HCT116 (cell line): ENCODE data around the gene LMBRD1. TPM values are rescaled to one million over a fixed set of nuclear protein-coding genes. Genes with fewer than 3 reads are reported as not detected.

ENCODE experiments used
- ATAC-seq: fragments of 200-7000 bp; cut with Tn5 transposase; 2 replicates; pipeline ENCODE4 v1.9.1; 2020; ENCODE audit warnings: mild to moderate bottlenecking, moderate library complexity
- BruUV-seq: library from RNA; stranded (reverse); fragments of 400-500 nt; replicated peaks from 2 replicates; lab custom pipeline; 2021; lab: Mats Ljungman, UMichigan
- CTCF ChIA-PET: fragments of 300-600 bp; sonication (Branson Sonifier 250); formaldehyde crosslinking; loops from one replicate; lab custom pipeline; 2021; ENCODE audit warnings: antibody characterized with exemption; lab: Charles Lee
- POLR2A ChIA-PET: fragments of 300-600, 350-600 bp; sonication (Branson Sonifier 250); formaldehyde crosslinking; loops from one replicate; lab custom pipeline; 2021; ENCODE audit warnings: antibody characterized with exemption; lab: Charles Lee
- RAD21 ChIA-PET, 2 experiments: fragments of 300-600 bp; sonication (Branson Sonifier 250); formaldehyde crosslinking; loops; one replicate each; lab custom pipeline; 2023; ENCODE audit warnings: low total read pairs in 2 of 2; ENCODE audit not compliant: uncharacterized antibody in 2 of 2, unreplicated experiment in 2 of 2, low non-redundant PET in 1 of 2; lab: Charles Lee
- DNase-seq: peaks from one replicate; pipeline ENCODE4 v3.0.0-alpha.2; 2010; ENCODE audit warnings: low read depth, low spot score
- H2AFZ ChIP-seq: fragments of 200-600 bp; shearing (Covaris generic), sonication (generic); 2 replicates; pipeline ENCODE4 v1.6.1; 2017; ENCODE audit warnings: low read depth, mixed run types, mixed read lengths, antibody characterized with exemption, low read length; ENCODE audit not compliant: poor library complexity, severe bottlenecking
- H3K27ac ChIP-seq: 2 replicates; pipeline ENCODE4 v1.5.1; 2012; ENCODE audit warnings: low read depth, low read length
- H3K27me3 ChIP-seq: fragments of 200-600 bp; sonication (generic); 2 replicates; pipeline ENCODE4 v1.6.1; 2016; ENCODE audit warnings: mixed run types, low read length, mixed read lengths; ENCODE audit not compliant: insufficient read depth
- H3K36me3 ChIP-seq, 2 experiments: fragments of 200-500 bp in 1 of 2; fragments of 200-600 bp in 1 of 2; sonication (Bioruptor generic) in 1 of 2; sonication (generic) in 1 of 2; 2 replicates each; pipeline versions ENCODE4 v1.5.1 to v1.6.1; 2014 to 2016; ENCODE audit warnings: low read length in 2 of 2, inconsistent platforms in 1 of 2, mixed read lengths in 1 of 2, mixed run types in 1 of 2; ENCODE audit not compliant: insufficient read depth in 2 of 2, control insufficient read depth in 1 of 2
- H3K4me1 ChIP-seq, 2 experiments: fragments of 200-600 bp in 1 of 2; sonication (generic) in 1 of 2; 2 replicates each; pipeline versions ENCODE4 v1.5.1 to v1.6.1; 2012 to 2017; ENCODE audit warnings: low read length in 2 of 2, inconsistent platforms in 1 of 2, mild to moderate bottlenecking in 1 of 2, mixed read lengths in 1 of 2, mixed run types in 1 of 2, moderate library complexity in 1 of 2; ENCODE audit not compliant: insufficient read depth in 2 of 2, control insufficient read depth in 1 of 2
- H3K4me2 ChIP-seq: fragments of 200-600 bp; sonication (generic); 2 replicates; pipeline ENCODE4 v1.6.1; 2017; ENCODE audit warnings: mixed run types, low read length, mixed read lengths
- H3K4me3 ChIP-seq, 2 experiments: fragments of 200-600 bp in 1 of 2; sonication (generic) in 1 of 2; replicated peaks in 1 of 2; 2 replicates each; pipeline ENCODE4 v1.5.1; 2011 to 2016; ENCODE audit warnings: low read length in 2 of 2, control low read depth in 1 of 2, low read depth in 1 of 2, mild to moderate bottlenecking in 1 of 2, mixed read lengths in 1 of 2, mixed run types in 1 of 2
- H3K79me2 ChIP-seq: fragments of 200-600 bp; sonication (generic); 2 replicates; pipeline ENCODE4 v1.6.1; 2017; ENCODE audit warnings: mild to moderate bottlenecking, mixed run types, low read length, moderate library complexity, mixed read lengths; ENCODE audit not compliant: insufficient read depth
- H3K9ac ChIP-seq: fragments of 200-600 bp; sonication (generic); 2 replicates; pipeline ENCODE4 v1.6.1; 2016; ENCODE audit warnings: low read length, mixed read lengths
- H3K9me2 ChIP-seq: fragments of 200-600 bp; sonication (generic), shearing (Covaris generic); 2 replicates; pipeline ENCODE4 v1.6.1; 2017; ENCODE audit warnings: mixed run types, mild to moderate bottlenecking, moderate library complexity; ENCODE audit not compliant: insufficient read depth
- H3K9me3 ChIP-seq, 2 experiments: fragments of 200-500 bp in 1 of 2; fragments of 200-600 bp in 1 of 2; sonication (Bioruptor generic) in 1 of 2; sonication (generic) in 1 of 2; 2 replicates each; pipeline ENCODE4 v1.6.1; 2014 to 2017; ENCODE audit warnings: low read length in 2 of 2, mixed read lengths in 2 of 2, inconsistent platforms in 1 of 2, low read depth in 1 of 2, mild to moderate bottlenecking in 1 of 2, mixed run types in 1 of 2, moderate library complexity in 1 of 2; ENCODE audit not compliant: control insufficient read depth in 1 of 2, insufficient read depth in 1 of 2
- H4K20me1 ChIP-seq: fragments of 200-600 bp; sonication (generic), shearing (Covaris generic); 2 replicates; pipeline ENCODE4 v1.6.1; 2017; ENCODE audit warnings: mixed run types, mild to moderate bottlenecking, moderate library complexity; ENCODE audit not compliant: insufficient read depth
- CEBPB ChIP-seq: IDR thresholded peaks from 2 replicates; pipeline ENCODE4 v1.6.1; 2012; ENCODE audit warnings: low read depth
- CTCF ChIP-seq, 3 experiments: fragments of 200-600 bp in 1 of 3; sonication (generic) in 1 of 3; IDR thresholded peaks in 2 of 3; conservative IDR thresholded peaks in 1 of 3; 2 replicates each; pipeline ENCODE4 v1.5.1; 2012 to 2017; ENCODE audit warnings: low read depth in 2 of 3, low read length in 2 of 3, antibody characterized with exemption in 1 of 3, borderline replicate concordance in 1 of 3, control low read depth in 1 of 3, mild to moderate bottlenecking in 1 of 3, mixed read lengths in 1 of 3, mixed run types in 1 of 3, moderate library complexity in 1 of 3; ENCODE audit not compliant: insufficient read depth in 1 of 3
- EGR1 ChIP-seq: IDR thresholded peaks from 2 replicates; pipeline ENCODE4 v1.6.1; 2012; ENCODE audit warnings: low read depth
- ELF1 ChIP-seq: IDR thresholded peaks from 2 replicates; pipeline ENCODE4 v1.6.1; 2012; ENCODE audit warnings: low read depth, borderline replicate concordance
- EZH2 ChIP-seq: fragments of 200-600 bp; sonication (generic); IDR thresholded peaks from 2 replicates; pipeline ENCODE4 v1.6.1; 2017; ENCODE audit warnings: antibody characterized with exemption, mixed run types
- EZH2phosphoT487 ChIP-seq: fragments of 200-600 bp; IDR thresholded peaks from 2 replicates; pipeline ENCODE4 v1.6.1; 2018; ENCODE audit warnings: antibody characterized with exemption, borderline replicate concordance
- FOSL1 ChIP-seq: IDR thresholded peaks from 2 replicates; pipeline ENCODE4 v1.6.1; 2012; ENCODE audit warnings: low read depth
- JUND ChIP-seq: IDR thresholded peaks from 2 replicates; pipeline ENCODE4 v1.6.1; 2012
- MAX ChIP-seq: IDR thresholded peaks from 2 replicates; pipeline ENCODE4 v1.6.1; 2012
- RAD21 ChIP-seq: IDR thresholded peaks from 2 replicates; pipeline ENCODE4 v1.6.1; 2012; ENCODE audit warnings: low read depth, mild to moderate bottlenecking
- REST ChIP-seq: IDR thresholded peaks from 2 replicates; pipeline ENCODE4 v1.6.1; 2012; ENCODE audit warnings: low read depth
- SIN3A ChIP-seq: IDR thresholded peaks from 2 replicates; pipeline ENCODE4 v1.6.1; 2012; ENCODE audit warnings: low read depth
- SP1 ChIP-seq: IDR thresholded peaks from 2 replicates; pipeline ENCODE4 v1.6.1; 2012; ENCODE audit warnings: low read depth
- SRF ChIP-seq: IDR thresholded peaks from 2 replicates; pipeline ENCODE4 v1.6.1; 2012; ENCODE audit warnings: low read depth
- TCF7L2 ChIP-seq: IDR thresholded peaks from 2 replicates; pipeline ENCODE4 v1.7.0; 2011; ENCODE audit warnings: borderline replicate concordance, inconsistent platforms; ENCODE audit not compliant: insufficient read depth, insufficient read length; ENCODE audit errors: extremely low read depth
- YY1 ChIP-seq: IDR thresholded peaks from 2 replicates; pipeline ENCODE4 v1.6.1; 2011; ENCODE audit warnings: low read length, low read depth, moderate library complexity, mild to moderate bottlenecking; ENCODE audit not compliant: insufficient replicate concordance; ENCODE audit errors: extremely low read depth
- ZFX ChIP-seq: fragments of 450-650 bp; IDR thresholded peaks from 2 replicates; pipeline ENCODE4 v1.6.1; 2017
- ZNF274 ChIP-seq: fragments of 200-500 bp; sonication (Bioruptor generic); IDR thresholded peaks from 2 replicates; pipeline ENCODE4 v1.6.1; 2014; ENCODE audit warnings: mild to moderate bottlenecking, low read depth, low read length, inconsistent platforms
- intact Hi-C: fragments of 100-400 bp; cut with micrococcal nuclease; formaldehyde crosslinking; loops from 2 replicates; pipeline ENCODE4 v1.10.0; 2022
- total RNA-seq: library from RNA; stranded (reverse); gene quantifications from one replicate; pipeline ENCODE4 v1.2.1, GENCODE V29; 2021; ENCODE audit not compliant: unreplicated experiment

LMBRD1 gene
- total RNA-seq, 1 experiment from 2014 or later, result 11.9 TPM

GRCh38 chr6:69756907-69757306 lies 39.9 kb downstream of the LMBRD1 start:
- DNase-seq, result no peak
- Histone ChIP-seq H3K9ac (no peak overlapping the region), H3K27me3 (no peaks in the 10 kb centered on the region), H3K4me2 (no peak overlapping the region), H3K9me2 (no peaks in the 10 kb centered on the region), H3K27ac (no peak overlapping the region), H3K9me3 (no peaks in the 10 kb centered on the region), H3K4me3 (no peak overlapping the region), H4K20me1 (no peaks in the 10 kb centered on the region), H3K36me3 (no peaks in the 10 kb centered on the region), H3K79me2 (no peaks in the 10 kb centered on the region), H3K4me1 (no peaks in the 10 kb centered on the region), H2AFZ (no peak overlapping the region)
- ChIA-PET POLR2A (no interaction called here), CTCF (no interaction called here), RAD21 (no interaction called here)
- BruUV-seq, result no TSS peak
- no peak for TF ChIP-seq EZH2phosphoT487
- no peak for TF ChIP-seq FOSL1
- no peak for TF ChIP-seq ELF1
- no peak for TF ChIP-seq RAD21
- no peak for TF ChIP-seq YY1
- no peak for TF ChIP-seq EGR1
- no peak for TF ChIP-seq SP1
- no peak for TF ChIP-seq JUND
- ATAC-seq, result no peak
- intact Hi-C loops, result no loop called here

- H3K36me3 ChIP-seq, result no peaks in the 10 kb centered on the region
- no peak for ATAC-seq
- TF ChIP-seq REST (no peak), CTCF (IDR thresholded peaks at IDR 0.05 in 2 of 3, conservative IDR thresholded peaks at IDR 0.05 in 1 of 3; ENCODE audit: borderline replicate concordance in 1 of 3, insufficient read depth in 1 of 3, low read depth in 2 of 3, low read length in 2 of 3) (no peak), ZNF274 (no peak), ZFX (no peak), TCF7L2 (no peak), ELF1 (no peak), RAD21 (no peak), CEBPB (no peak), SRF (no peak), SIN3A (no peak), MAX (no peak), EZH2 (no peak)
Measured at GRCh38 chr6:69756366-69756765, 40.4 kb downstream of the LMBRD1 start.

More at GRCh38 chr6:69756366-69756765, 40.4 kb downstream of the LMBRD1 start:
- no peak overlapping the region for H3K4me2 ChIP-seq
- ChIA-PET RAD21 (no interaction called here), CTCF (no interaction called here), POLR2A (no interaction called here)
- BruUV-seq, result no TSS peak
- no peaks in the 10 kb centered on the region for H3K79me2 ChIP-seq
- H3K9me2 ChIP-seq, result no peaks in the 10 kb centered on the region
- H3K9me3 ChIP-seq, result no peaks in the 10 kb centered on the region
- H3K4me3 ChIP-seq, result no peak overlapping the region
- no peak overlapping the region for H3K9ac ChIP-seq
- H3K4me1 ChIP-seq, result no peaks in the 10 kb centered on the region
- intact Hi-C loops, result no loop called here
- no peak overlapping the region for H3K27ac ChIP-seq
- H4K20me1 ChIP-seq, result no peaks in the 10 kb centered on the region
- H2AFZ ChIP-seq, result no peak overlapping the region
- no peaks in the 10 kb centered on the region for H3K27me3 ChIP-seq
- DNase-seq, result no peak
